Measurements from ENCODE around the gene TBC1D22A.

GRCh38 chr22:46875089-46875488 lies 112.6 kb downstream of the TBC1D22A start:
- no peak for TF ChIP-seq EZH2 (IDR thresholded peaks at IDR 0.05; ENCODE audit: insufficient read depth, low read length)
- TF ChIP-seq CTCF (IDR thresholded peaks at IDR 0.05; ENCODE audit: insufficient read depth, low read depth, low read length) = no peak

Measured in astrocyte (in vitro differentiated cells and primary cell).